ENCODE results near the gene ABL1.

ABL1 gene

GRCh38 chr9:130934702-130935647 is 99.9 kb downstream of the ABL1 start:
- no peak for DNase-seq

GRCh38 chr9:130935648-130936271 is 100.7 kb downstream of the ABL1 start:
- DNase-seq = no peak

DNA sequence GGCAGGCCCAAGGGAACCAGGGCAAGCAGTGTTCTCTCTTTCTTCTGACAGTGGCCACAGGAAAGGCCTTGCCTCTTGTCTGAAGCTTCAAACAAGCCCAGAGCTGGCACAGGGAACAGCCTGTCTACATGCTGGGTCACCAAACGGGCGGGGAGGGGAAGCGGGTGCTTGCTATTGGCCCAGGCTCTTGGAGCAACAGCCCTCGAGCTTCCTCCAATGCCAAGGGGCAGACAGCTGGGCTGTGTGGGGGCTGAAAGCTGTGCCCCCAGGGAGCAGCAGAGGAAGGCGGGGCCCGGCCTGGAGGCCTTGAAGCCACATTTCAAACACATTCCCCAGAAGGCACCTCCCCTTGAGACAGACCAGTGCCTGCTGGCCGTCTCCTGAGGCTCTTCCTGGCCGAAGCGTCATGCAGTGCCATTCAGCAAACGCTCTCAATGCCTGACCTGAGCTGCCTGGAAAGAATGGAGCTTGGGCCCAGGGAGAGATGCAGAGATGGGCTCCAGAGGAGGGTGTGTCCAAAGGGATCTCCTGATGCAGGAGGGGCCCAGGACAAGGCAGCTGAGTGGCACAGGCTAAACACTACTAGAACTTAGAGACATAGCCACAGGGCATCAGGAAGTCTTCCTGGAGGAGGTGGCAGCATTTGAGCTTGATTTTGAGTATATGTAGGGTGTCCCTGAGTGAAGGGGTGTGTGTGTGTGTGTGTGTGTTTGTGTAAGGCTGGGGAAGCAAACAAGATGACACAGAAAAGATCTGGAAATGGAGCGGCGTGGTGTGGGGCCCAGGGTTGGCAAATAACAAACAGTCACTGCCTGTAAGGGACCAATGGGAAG is 101.4 kb downstream of the ABL1 start:
- DNase-seq = peak; percentile 30
